HCT116 (cell line): ENCODE data around the gene FOXA2. TPM values are rescaled to one million over a fixed set of nuclear protein-coding genes. Genes with fewer than 3 reads are reported as not detected.

ENCODE experiments used
- ATAC-seq: fragments of 200-7000 bp; cut with Tn5 transposase; 2 replicates; pipeline ENCODE4 v1.9.1; 2020; ENCODE audit warnings: mild to moderate bottlenecking, moderate library complexity
- BruUV-seq: library from RNA; stranded (reverse); fragments of 400-500 nt; replicated peaks from 2 replicates; lab custom pipeline; 2021; lab: Mats Ljungman, UMichigan
- CTCF ChIA-PET: fragments of 300-600 bp; sonication (Branson Sonifier 250); formaldehyde crosslinking; loops from one replicate; lab custom pipeline; 2021; ENCODE audit warnings: antibody characterized with exemption; lab: Charles Lee
- POLR2A ChIA-PET: fragments of 300-600, 350-600 bp; sonication (Branson Sonifier 250); formaldehyde crosslinking; loops from one replicate; lab custom pipeline; 2021; ENCODE audit warnings: antibody characterized with exemption; lab: Charles Lee
- RAD21 ChIA-PET, 2 experiments: fragments of 300-600 bp; sonication (Branson Sonifier 250); formaldehyde crosslinking; loops; one replicate each; lab custom pipeline; 2023; ENCODE audit warnings: low total read pairs in 2 of 2; ENCODE audit not compliant: uncharacterized antibody in 2 of 2, unreplicated experiment in 2 of 2, low non-redundant PET in 1 of 2; lab: Charles Lee
- DNase-seq: peaks from one replicate; pipeline ENCODE4 v3.0.0-alpha.2; 2010; ENCODE audit warnings: low read depth, low spot score
- H2AFZ ChIP-seq: fragments of 200-600 bp; shearing (Covaris generic), sonication (generic); 2 replicates; pipeline ENCODE4 v1.6.1; 2017; ENCODE audit warnings: low read depth, mixed run types, mixed read lengths, antibody characterized with exemption, low read length; ENCODE audit not compliant: poor library complexity, severe bottlenecking
- H3K27ac ChIP-seq: 2 replicates; pipeline ENCODE4 v1.5.1; 2012; ENCODE audit warnings: low read depth, low read length
- H3K27me3 ChIP-seq: fragments of 200-600 bp; sonication (generic); 2 replicates; pipeline ENCODE4 v1.6.1; 2016; ENCODE audit warnings: mixed run types, low read length, mixed read lengths; ENCODE audit not compliant: insufficient read depth
- H3K36me3 ChIP-seq, 2 experiments: fragments of 200-500 bp in 1 of 2; fragments of 200-600 bp in 1 of 2; sonication (Bioruptor generic) in 1 of 2; sonication (generic) in 1 of 2; 2 replicates each; pipeline versions ENCODE4 v1.5.1 to v1.6.1; 2014 to 2016; ENCODE audit warnings: low read length in 2 of 2, inconsistent platforms in 1 of 2, mixed read lengths in 1 of 2, mixed run types in 1 of 2; ENCODE audit not compliant: insufficient read depth in 2 of 2, control insufficient read depth in 1 of 2
- H3K4me1 ChIP-seq, 2 experiments: fragments of 200-600 bp in 1 of 2; sonication (generic) in 1 of 2; 2 replicates each; pipeline versions ENCODE4 v1.5.1 to v1.6.1; 2012 to 2017; ENCODE audit warnings: low read length in 2 of 2, inconsistent platforms in 1 of 2, mild to moderate bottlenecking in 1 of 2, mixed read lengths in 1 of 2, mixed run types in 1 of 2, moderate library complexity in 1 of 2; ENCODE audit not compliant: insufficient read depth in 2 of 2, control insufficient read depth in 1 of 2
- H3K4me2 ChIP-seq: fragments of 200-600 bp; sonication (generic); 2 replicates; pipeline ENCODE4 v1.6.1; 2017; ENCODE audit warnings: mixed run types, low read length, mixed read lengths
- H3K4me3 ChIP-seq, 2 experiments: fragments of 200-600 bp in 1 of 2; sonication (generic) in 1 of 2; replicated peaks in 1 of 2; 2 replicates each; pipeline ENCODE4 v1.5.1; 2011 to 2016; ENCODE audit warnings: low read length in 2 of 2, control low read depth in 1 of 2, low read depth in 1 of 2, mild to moderate bottlenecking in 1 of 2, mixed read lengths in 1 of 2, mixed run types in 1 of 2
- H3K79me2 ChIP-seq: fragments of 200-600 bp; sonication (generic); 2 replicates; pipeline ENCODE4 v1.6.1; 2017; ENCODE audit warnings: mild to moderate bottlenecking, mixed run types, low read length, moderate library complexity, mixed read lengths; ENCODE audit not compliant: insufficient read depth
- H3K9ac ChIP-seq: fragments of 200-600 bp; sonication (generic); 2 replicates; pipeline ENCODE4 v1.6.1; 2016; ENCODE audit warnings: low read length, mixed read lengths
- H3K9me2 ChIP-seq: fragments of 200-600 bp; sonication (generic), shearing (Covaris generic); 2 replicates; pipeline ENCODE4 v1.6.1; 2017; ENCODE audit warnings: mixed run types, mild to moderate bottlenecking, moderate library complexity; ENCODE audit not compliant: insufficient read depth
- H3K9me3 ChIP-seq, 2 experiments: fragments of 200-500 bp in 1 of 2; fragments of 200-600 bp in 1 of 2; sonication (Bioruptor generic) in 1 of 2; sonication (generic) in 1 of 2; 2 replicates each; pipeline ENCODE4 v1.6.1; 2014 to 2017; ENCODE audit warnings: low read length in 2 of 2, mixed read lengths in 2 of 2, inconsistent platforms in 1 of 2, low read depth in 1 of 2, mild to moderate bottlenecking in 1 of 2, mixed run types in 1 of 2, moderate library complexity in 1 of 2; ENCODE audit not compliant: control insufficient read depth in 1 of 2, insufficient read depth in 1 of 2
- H4K20me1 ChIP-seq: fragments of 200-600 bp; sonication (generic), shearing (Covaris generic); 2 replicates; pipeline ENCODE4 v1.6.1; 2017; ENCODE audit warnings: mixed run types, mild to moderate bottlenecking, moderate library complexity; ENCODE audit not compliant: insufficient read depth
- CBX3 ChIP-seq: IDR thresholded peaks from 2 replicates; pipeline ENCODE4 v1.6.1; 2012; ENCODE audit warnings: low read depth
- CEBPB ChIP-seq: IDR thresholded peaks from 2 replicates; pipeline ENCODE4 v1.6.1; 2012; ENCODE audit warnings: low read depth
- EGR1 ChIP-seq: IDR thresholded peaks from 2 replicates; pipeline ENCODE4 v1.6.1; 2012; ENCODE audit warnings: low read depth
- ELF1 ChIP-seq: IDR thresholded peaks from 2 replicates; pipeline ENCODE4 v1.6.1; 2012; ENCODE audit warnings: low read depth, borderline replicate concordance
- EZH2 ChIP-seq: fragments of 200-600 bp; sonication (generic); IDR thresholded peaks from 2 replicates; pipeline ENCODE4 v1.6.1; 2017; ENCODE audit warnings: antibody characterized with exemption, mixed run types
- EZH2phosphoT487 ChIP-seq: fragments of 200-600 bp; IDR thresholded peaks from 2 replicates; pipeline ENCODE4 v1.6.1; 2018; ENCODE audit warnings: antibody characterized with exemption, borderline replicate concordance
- FOSL1 ChIP-seq: IDR thresholded peaks from 2 replicates; pipeline ENCODE4 v1.6.1; 2012; ENCODE audit warnings: low read depth
- JUND ChIP-seq: IDR thresholded peaks from 2 replicates; pipeline ENCODE4 v1.6.1; 2012
- POLR2A ChIP-seq: IDR thresholded peaks from 2 replicates; pipeline ENCODE4 v1.7.0; 2011; ENCODE audit warnings: borderline replicate concordance; ENCODE audit not compliant: insufficient read depth, insufficient read length; ENCODE audit errors: extremely low read depth
- RAD21 ChIP-seq: IDR thresholded peaks from 2 replicates; pipeline ENCODE4 v1.6.1; 2012; ENCODE audit warnings: low read depth, mild to moderate bottlenecking
- REST ChIP-seq: IDR thresholded peaks from 2 replicates; pipeline ENCODE4 v1.6.1; 2012; ENCODE audit warnings: low read depth
- SIN3A ChIP-seq: IDR thresholded peaks from 2 replicates; pipeline ENCODE4 v1.6.1; 2012; ENCODE audit warnings: low read depth
- TCF7L2 ChIP-seq: IDR thresholded peaks from 2 replicates; pipeline ENCODE4 v1.7.0; 2011; ENCODE audit warnings: borderline replicate concordance, inconsistent platforms; ENCODE audit not compliant: insufficient read depth, insufficient read length; ENCODE audit errors: extremely low read depth
- ZFX ChIP-seq: fragments of 450-650 bp; IDR thresholded peaks from 2 replicates; pipeline ENCODE4 v1.6.1; 2017
- ZNF274 ChIP-seq: fragments of 200-500 bp; sonication (Bioruptor generic); IDR thresholded peaks from 2 replicates; pipeline ENCODE4 v1.6.1; 2014; ENCODE audit warnings: mild to moderate bottlenecking, low read depth, low read length, inconsistent platforms
- intact Hi-C: fragments of 100-400 bp; cut with micrococcal nuclease; formaldehyde crosslinking; loops from 2 replicates; pipeline ENCODE4 v1.10.0; 2022
- total RNA-seq: library from RNA; stranded (reverse); gene quantifications from one replicate; pipeline ENCODE4 v1.2.1, GENCODE V29; 2021; ENCODE audit not compliant: unreplicated experiment
- TF ChIP-seq, protein P1 (sequence below): IDR thresholded peaks from 2 replicates; pipeline ENCODE4 v1.6.1; 2012
- TF ChIP-seq, protein P2 (sequence below): IDR thresholded peaks from 2 replicates; pipeline ENCODE4 v1.6.1; 2012
- TF ChIP-seq, protein P3 (sequence below), 3 experiments: fragments of 200-600 bp in 1 of 3; sonication (generic) in 1 of 3; IDR thresholded peaks in 2 of 3; conservative IDR thresholded peaks in 1 of 3; 2 replicates each; pipeline ENCODE4 v1.5.1; 2012 to 2017; ENCODE audit warnings: low read depth in 2 of 3, low read length in 2 of 3, antibody characterized with exemption in 1 of 3, borderline replicate concordance in 1 of 3, control low read depth in 1 of 3, mild to moderate bottlenecking in 1 of 3, mixed read lengths in 1 of 3, mixed run types in 1 of 3, moderate library complexity in 1 of 3; ENCODE audit not compliant: insufficient read depth in 1 of 3

The FOXA2 gene
- total RNA-seq, 1 experiment from 2014 or later, result 0.10 TPM

GRCh38 chr20:22572491-22572890, 11.9 kb downstream of the FOXA2 start:
- POLR2A ChIA-PET, result no interaction called here

More at GRCh38 chr20:22572491-22572890, 11.9 kb downstream of the FOXA2 start:
- no peak for TF ChIP-seq EZH2
- no peak for TF ChIP-seq ELF1
- TF ChIP-seq FOSL1, result no peak
- TF ChIP-seq REST, result no peak
- no peak for TF ChIP-seq EZH2phosphoT487
- no peak for TF ChIP-seq EGR1
- no peak for TF ChIP-seq ZNF274
- no peak for TF ChIP-seq RAD21
- no peak for TF ChIP-seq ZFX
- no peak for TF ChIP-seq CEBPB
- TF ChIP-seq POLR2A, result no peak
- TF ChIP-seq SIN3A, result no peak
- TF ChIP-seq JUND, result no peak
- no peak for TF ChIP-seq TCF7L2
- no peak for TF ChIP-seq CBX3
- TF ChIP-seq, protein P1, sequence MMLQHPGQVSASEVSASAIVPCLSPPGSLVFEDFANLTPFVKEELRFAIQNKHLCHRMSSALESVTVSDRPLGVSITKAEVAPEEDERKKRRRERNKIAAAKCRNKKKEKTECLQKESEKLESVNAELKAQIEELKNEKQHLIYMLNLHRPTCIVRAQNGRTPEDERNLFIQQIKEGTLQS, result no peak
- TF ChIP-seq, protein P2, sequence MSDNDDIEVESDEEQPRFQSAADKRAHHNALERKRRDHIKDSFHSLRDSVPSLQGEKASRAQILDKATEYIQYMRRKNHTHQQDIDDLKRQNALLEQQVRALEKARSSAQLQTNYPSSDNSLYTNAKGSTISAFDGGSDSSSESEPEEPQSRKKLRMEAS, result no peak
- TF ChIP-seq, protein P3, sequence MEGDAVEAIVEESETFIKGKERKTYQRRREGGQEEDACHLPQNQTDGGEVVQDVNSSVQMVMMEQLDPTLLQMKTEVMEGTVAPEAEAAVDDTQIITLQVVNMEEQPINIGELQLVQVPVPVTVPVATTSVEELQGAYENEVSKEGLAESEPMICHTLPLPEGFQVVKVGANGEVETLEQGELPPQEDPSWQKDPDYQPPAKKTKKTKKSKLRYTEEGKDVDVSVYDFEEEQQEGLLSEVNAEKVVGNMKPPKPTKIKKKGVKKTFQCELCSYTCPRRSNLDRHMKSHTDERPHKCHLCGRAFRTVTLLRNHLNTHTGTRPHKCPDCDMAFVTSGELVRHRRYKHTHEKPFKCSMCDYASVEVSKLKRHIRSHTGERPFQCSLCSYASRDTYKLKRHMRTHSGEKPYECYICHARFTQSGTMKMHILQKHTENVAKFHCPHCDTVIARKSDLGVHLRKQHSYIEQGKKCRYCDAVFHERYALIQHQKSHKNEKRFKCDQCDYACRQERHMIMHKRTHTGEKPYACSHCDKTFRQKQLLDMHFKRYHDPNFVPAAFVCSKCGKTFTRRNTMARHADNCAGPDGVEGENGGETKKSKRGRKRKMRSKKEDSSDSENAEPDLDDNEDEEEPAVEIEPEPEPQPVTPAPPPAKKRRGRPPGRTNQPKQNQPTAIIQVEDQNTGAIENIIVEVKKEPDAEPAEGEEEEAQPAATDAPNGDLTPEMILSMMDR (IDR thresholded peaks at IDR 0.05 in 2 of 3, conservative IDR thresholded peaks at IDR 0.05 in 1 of 3; ENCODE audit: borderline replicate concordance in 1 of 3, insufficient read depth in 1 of 3, low read depth in 2 of 3, low read length in 2 of 3), result no peak
- TF ChIP-seq, all 23 proteins: peak for 0
- no peak for ATAC-seq
- no peaks in the 10 kb centered on the region for H3K9me2 ChIP-seq
- H3K9me3 ChIP-seq, result no peaks in the 10 kb centered on the region
- BruUV-seq, result no TSS peak
- intact Hi-C loops, result no loop called here
- H4K20me1 ChIP-seq, result no peaks in the 10 kb centered on the region
- no peaks in the 10 kb centered on the region; the same call in 1 of the 2 replicates for H3K27me3 ChIP-seq
- H3K4me1 ChIP-seq, result no peaks in the 10 kb centered on the region
- no peak overlapping the region for H3K9ac ChIP-seq
- no peaks in the 10 kb centered on the region for H3K79me2 ChIP-seq
- no peak overlapping the region for H3K27ac ChIP-seq
- ChIA-PET CTCF (interaction anchor here (1.7 kb wide), 1 partner anchor 14 kb away, joined by 9 read pairs; no protein-coding TSS in a partner anchor), RAD21 (no interaction called here)
- DNase-seq, result no peak
- no peaks in the 10 kb centered on the region for H3K36me3 ChIP-seq
- H3K4me3 ChIP-seq, result no peak overlapping the region
- no peak overlapping the region for H3K4me2 ChIP-seq
- H2AFZ ChIP-seq, result no peak overlapping the region
